DND-41 (cell line): ENCODE results near the gene RIN2.

Experiments
- ATAC-seq: fragments of 200-7000 bp; cut with Tn5 transposase; 3 replicates; pipeline ENCODE4 v1.9.1; 2021; ENCODE audit warnings: low read depth; ENCODE audit not compliant: insufficient read depth
- DNase-seq: peaks from one replicate; pipeline ENCODE4 v3.0.0-alpha.2; 2020
- H2AFZ ChIP-seq: 2 replicates; pipeline ENCODE4 v1.6.0; 2012; ENCODE audit warnings: low read depth, low read length
- H3K27ac ChIP-seq: 2 replicates; pipeline ENCODE4 v1.5.1; 2012; ENCODE audit warnings: low read length, inconsistent platforms
- H3K27me3 ChIP-seq: fragments of 200-600 bp; sonication (generic); 2 replicates; pipeline ENCODE4 v1.6.0; 2012; ENCODE audit warnings: low read length, mild to moderate bottlenecking, inconsistent platforms; ENCODE audit not compliant: insufficient read depth, poor library complexity
- H3K36me3 ChIP-seq: 2 replicates; pipeline ENCODE4 v1.5.1; 2012; ENCODE audit warnings: low read length, inconsistent platforms; ENCODE audit not compliant: insufficient read depth
- H3K4me1 ChIP-seq: 2 replicates; pipeline ENCODE4 v1.5.1; 2012; ENCODE audit warnings: mild to moderate bottlenecking, low read length; ENCODE audit not compliant: insufficient read depth
- H3K4me2 ChIP-seq: 2 replicates; pipeline ENCODE4 v1.6.0; 2012; ENCODE audit warnings: mild to moderate bottlenecking, moderate library complexity, low read length, inconsistent platforms; ENCODE audit not compliant: insufficient read depth
- H3K4me3 ChIP-seq, 2 experiments: fragments of 200-600 bp in 1 of 2; shearing (Covaris generic) in 1 of 2; 2 replicates each; pipeline ENCODE4 v1.5.1; 2012 to 2016; ENCODE audit warnings: inconsistent platforms in 2 of 2, low read length in 2 of 2, mild to moderate bottlenecking in 2 of 2, low read depth in 1 of 2, moderate library complexity in 1 of 2
- H3K79me2 ChIP-seq: 2 replicates; pipeline ENCODE4 v1.6.0; 2012; ENCODE audit warnings: low read length, inconsistent platforms; ENCODE audit not compliant: insufficient read depth
- H3K9ac ChIP-seq: 2 replicates; pipeline ENCODE4 v1.6.0; 2012; ENCODE audit warnings: low read depth, mild to moderate bottlenecking, inconsistent platforms, low read length, moderate library complexity
- H3K9me3 ChIP-seq: 2 replicates; pipeline ENCODE4 v1.5.1; 2012; ENCODE audit warnings: low read length, moderate library complexity, mild to moderate bottlenecking, inconsistent platforms; ENCODE audit not compliant: insufficient read depth, severe bottlenecking
- H4K20me1 ChIP-seq: 2 replicates; pipeline ENCODE4 v1.6.0; 2012; ENCODE audit warnings: low read length; ENCODE audit not compliant: insufficient read depth
- CTCF ChIP-seq: IDR thresholded peaks from 2 replicates; pipeline ENCODE4 v1.5.1; 2012; ENCODE audit warnings: borderline replicate concordance, low read length, moderate library complexity, mild to moderate bottlenecking; ENCODE audit not compliant: poor library complexity, severe bottlenecking; ENCODE audit errors: extremely low read depth
- EZH2 ChIP-seq: IDR thresholded peaks from 3 replicates; pipeline ENCODE4 v1.6.1; 2012; ENCODE audit warnings: borderline replicate concordance, low read depth, mild to moderate bottlenecking, moderate library complexity, low read length, inconsistent platforms; ENCODE audit not compliant: severe bottlenecking

The RIN2 gene

DNA sequence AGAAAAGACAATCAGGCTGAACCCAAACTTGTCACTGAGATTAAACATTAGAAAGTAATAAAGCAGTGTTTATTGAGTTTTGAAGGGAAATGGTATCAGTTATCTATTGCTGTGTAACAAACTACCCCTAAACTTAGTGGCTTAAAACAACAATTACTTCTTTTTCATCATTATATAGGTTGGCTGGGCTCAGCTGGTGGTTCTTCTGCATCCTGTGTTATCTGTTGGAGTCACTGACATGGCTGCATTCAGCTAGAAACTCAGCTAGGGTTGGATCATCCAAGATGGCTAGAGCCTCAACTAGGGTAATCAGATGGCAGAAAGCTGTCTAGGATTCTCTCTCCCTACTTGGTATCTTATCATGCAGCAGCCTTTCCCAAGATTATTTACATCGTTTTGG, 12.5 kb upstream of the RIN2 start:
- no peak overlapping the region for H2AFZ ChIP-seq
- no peaks in the 10 kb centered on the region for H3K79me2 ChIP-seq
- H3K36me3 ChIP-seq = no peaks in the 10 kb centered on the region
- ATAC-seq (no peak), DNase-seq (no peak)
- H3K9ac ChIP-seq = no peak overlapping the region
- no peak overlapping the region for H3K27ac ChIP-seq
- H3K4me1 ChIP-seq = no peaks in the 10 kb centered on the region
- H3K9me3 ChIP-seq = no peaks in the 10 kb centered on the region
- no peak for TF ChIP-seq EZH2
- TF ChIP-seq CTCF = no peak
- H3K27me3 ChIP-seq = no peaks in the 10 kb centered on the region
- no peak overlapping the region for H3K4me3 ChIP-seq
- H3K4me2 ChIP-seq = no peak overlapping the region
- no peaks in the 10 kb centered on the region for H4K20me1 ChIP-seq

- Histone ChIP-seq H3K79me2 (no peaks in the 10 kb centered on the region), H3K4me1 (no peaks in the 10 kb centered on the region), H3K36me3 (no peaks in the 10 kb centered on the region), H3K4me3 (no peak overlapping the region), H3K9me3 (no peaks in the 10 kb centered on the region), H3K4me2 (no peak overlapping the region), H3K27ac (no peak overlapping the region), H3K27me3 (no peaks in the 10 kb centered on the region), H3K9ac (no peak overlapping the region), H2AFZ (no peak overlapping the region), H4K20me1 (no peaks in the 10 kb centered on the region)
- DNase-seq (no peak), ATAC-seq (no peak)
- no peak for TF ChIP-seq CTCF
- no peak for TF ChIP-seq EZH2
Observed at GRCh38 chr20:19746396-19746795, 11.7 kb upstream of the RIN2 start.

- Histone ChIP-seq H4K20me1 (no peaks in the 10 kb centered on the region), H3K27me3 (no peaks in the 10 kb centered on the region), H2AFZ (no peak overlapping the region), H3K9ac (no peak overlapping the region), H3K27ac (no peak overlapping the region), H3K4me2 (no peak overlapping the region), H3K9me3 (no peaks in the 10 kb centered on the region), H3K79me2 (no peaks in the 10 kb centered on the region), H3K4me1 (no peaks in the 10 kb centered on the region), H3K36me3 (no peaks in the 10 kb centered on the region), H3K4me3 (no peak overlapping the region)
- ATAC-seq (no peak), DNase-seq (no peak)
- TF ChIP-seq EZH2 (no peak), CTCF (no peak)
Observed at GRCh38 chr20:19747903-19748302, 10.2 kb upstream of the RIN2 start.

GRCh38 chr20:19748681-19749080, 9.4 kb upstream of the RIN2 start:
- Histone ChIP-seq H3K9me3 (no peaks in the 10 kb centered on the region), H3K79me2 (no peaks in the 10 kb centered on the region), H2AFZ (no peak overlapping the region), H3K4me3 (no peak overlapping the region), H4K20me1 (no peaks in the 10 kb centered on the region), H3K36me3 (no peaks in the 10 kb centered on the region), H3K27ac (no peak overlapping the region), H3K9ac (no peak overlapping the region), H3K27me3 (no peaks in the 10 kb centered on the region), H3K4me2 (no peak overlapping the region), H3K4me1 (no peaks in the 10 kb centered on the region)
- ATAC-seq (no peak), DNase-seq (no peak)
- TF ChIP-seq EZH2 (no peak), CTCF (no peak)
